ENCODE data around the gene CNTN1. TPM values are rescaled to one million over a fixed set of nuclear protein-coding genes. Genes with fewer than 3 reads are reported as not detected.

CNTN1 gene
- total RNA-seq, 6 experiments from 2014 or later = 0.09 to 0.66 (median 0.26) TPM

GRCh38 chr12:40788276-40788675 lies 96.0 kb downstream of the CNTN1 start:
- DNase-seq = no peak
- Histone ChIP-seq H3K9me3 (no peaks in the 10 kb centered on the region), H3K4me3 (no peak overlapping the region), H3K4me1 (no peaks in the 10 kb centered on the region), H3K36me3 (no peaks in the 10 kb centered on the region), H3K27ac (no peak overlapping the region), H3K27me3 (no peaks in the 10 kb centered on the region)
- 41% methylated on average over 3 of the region's 3 CpGs for WGBS (ENCODE audit: insufficient coverage, low coverage, low lambda C conversion rate, missing lambda C conversion rate)
- no peak for TF ChIP-seq CTCF (IDR thresholded peaks at IDR 0.05)
- TF ChIP-seq POLR2A (IDR thresholded peaks at IDR 0.05) = no peak
- ATAC-seq = no peak
- intact Hi-C loops (cut with DNase I) = no loop called here

GRCh38 chr12:40792792-40793386 lies 100.7 kb downstream of the CNTN1 start:
- H3K9me3 ChIP-seq = no peaks in the 10 kb centered on the region
- intact Hi-C loops (cut with DNase I) = no loop called here
- no peaks in the 10 kb centered on the region for H3K4me1 ChIP-seq
- DNase-seq (no peak), ATAC-seq (no peak)
- H3K27ac ChIP-seq = no peak overlapping the region
- WGBS (ENCODE audit: insufficient coverage, low coverage, low lambda C conversion rate, missing lambda C conversion rate) = 30% methylated on average over 5 of the region's 5 CpGs
- H3K36me3 ChIP-seq = no peaks in the 10 kb centered on the region
- no peaks in the 10 kb centered on the region for H3K27me3 ChIP-seq
- TF ChIP-seq CTCF (IDR thresholded peaks at IDR 0.05) = no peak
- TF ChIP-seq POLR2A (IDR thresholded peaks at IDR 0.05) = no peak
- H3K4me3 ChIP-seq = no peak overlapping the region

GRCh38 chr12:40793471-40793870 lies 101.2 kb downstream of the CNTN1 start:
- intact Hi-C loops (cut with DNase I) = no loop called here
- no peaks in the 10 kb centered on the region for H3K9me3 ChIP-seq
- no peaks in the 10 kb centered on the region for H3K27me3 ChIP-seq
- H3K27ac ChIP-seq = no peak overlapping the region
- 47% methylated on average over 1 of the region's 1 CpG for WGBS (ENCODE audit: insufficient coverage, low coverage, low lambda C conversion rate, missing lambda C conversion rate)
- no peaks in the 10 kb centered on the region for H3K4me1 ChIP-seq
- DNase-seq (no peak), ATAC-seq (no peak)
- no peak overlapping the region for H3K4me3 ChIP-seq
- no peaks in the 10 kb centered on the region for H3K36me3 ChIP-seq
- TF ChIP-seq CTCF (IDR thresholded peaks at IDR 0.05) (no peak), POLR2A (IDR thresholded peaks at IDR 0.05) (no peak)

- Histone ChIP-seq H3K27ac (no peak overlapping the region), H3K27me3 (no peaks in the 10 kb centered on the region), H3K4me1 (no peaks in the 10 kb centered on the region), H3K9me3 (no peaks in the 10 kb centered on the region), H3K36me3 (no peaks in the 10 kb centered on the region), H3K4me3 (no peak overlapping the region)
- intact Hi-C loops (cut with DNase I) = no loop called here
- DNase-seq (no peak), ATAC-seq (no peak)
- no peak for TF ChIP-seq CTCF (IDR thresholded peaks at IDR 0.05)
- TF ChIP-seq POLR2A (IDR thresholded peaks at IDR 0.05) = no peak
Observed at GRCh38 chr12:40794087-40794486, 101.8 kb downstream of the CNTN1 start.

- H3K27ac ChIP-seq = no peak overlapping the region
- no peaks in the 10 kb centered on the region for H3K36me3 ChIP-seq
- ATAC-seq = no peak
- DNase-seq = no peak
- TF ChIP-seq POLR2A (IDR thresholded peaks at IDR 0.05) (no peak), CTCF (IDR thresholded peaks at IDR 0.05) (no peak)
- H3K4me3 ChIP-seq = no peak overlapping the region
- H3K27me3 ChIP-seq = no peaks in the 10 kb centered on the region
- 78% methylated on average over 2 of the region's 2 CpGs for WGBS (ENCODE audit: insufficient coverage, low coverage, low lambda C conversion rate, missing lambda C conversion rate)
- intact Hi-C loops (cut with DNase I) = no loop called here
- H3K9me3 ChIP-seq = no peaks in the 10 kb centered on the region
- H3K4me1 ChIP-seq = no peaks in the 10 kb centered on the region
Observed at GRCh38 chr12:40801082-40801481, 108.8 kb downstream of the CNTN1 start.
